Muscle of arm (tissue), 12 donors: Measurements from ENCODE around the gene DEDD. TPM values are rescaled to one million over a fixed set of nuclear protein-coding genes. Genes with fewer than 3 reads are reported as not detected.
A peak's percentile ranks its signal among the peaks of the same experiment; 100 is the strongest.

Experiments
- DNase-seq: peaks from one replicate; pipeline ENCODE4 v3.0.0-alpha.2; 2013
- polyA plus RNA-seq, 12 donors: library from polyadenylated mRNA; unstranded; fragments of 120-200 nt; gene quantifications; one replicate each; pipeline ENCODE4 v1.2.1, GENCODE V29; 2013; ENCODE audit not compliant: insufficient read length in 12 of 12

Gene DEDD
- polyA plus RNA-seq, 12 donors: 36.3 to 54.8 (median 45.0) TPM; not detected in 1

DNA sequence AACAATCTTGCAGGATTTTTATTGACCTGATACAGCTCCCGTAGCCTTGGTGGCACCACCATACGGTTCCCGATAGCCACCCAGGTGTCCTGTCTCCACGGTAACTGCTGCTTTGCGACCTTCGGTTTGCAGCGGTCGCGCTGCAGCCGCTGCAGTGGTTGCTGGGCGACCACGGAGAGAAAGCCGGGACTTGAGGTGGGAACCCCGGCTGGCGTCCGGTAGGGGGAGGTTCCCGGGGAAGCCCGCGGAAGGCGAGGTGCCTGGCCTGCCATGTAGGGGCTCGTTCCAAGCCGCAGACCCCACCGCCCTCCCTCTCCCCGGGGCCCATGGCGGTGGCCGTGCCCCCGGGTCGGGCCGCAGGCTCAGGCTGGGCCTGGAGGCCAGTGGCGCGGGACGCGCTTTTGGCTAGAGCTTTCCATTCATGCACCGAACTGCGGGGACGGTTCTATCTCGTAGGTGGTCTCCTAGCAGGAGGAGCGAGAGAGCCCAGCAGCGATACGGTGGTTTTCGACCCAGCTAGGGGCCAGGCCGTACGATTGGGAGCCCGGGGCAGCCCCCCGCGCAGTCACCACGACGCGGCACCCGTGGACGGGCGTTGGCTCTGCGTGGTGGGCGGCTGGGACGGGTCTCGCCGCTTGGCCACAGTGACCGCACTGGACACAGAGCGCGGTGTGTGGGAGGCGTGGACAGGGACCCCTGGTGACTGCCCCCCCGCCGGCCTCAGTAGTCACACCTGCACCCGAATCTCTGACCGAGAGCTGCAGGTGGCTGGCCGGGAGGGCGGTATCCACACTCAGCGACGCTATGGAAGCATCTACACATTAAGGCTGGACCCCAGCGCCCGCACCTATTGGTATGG, 34.0 kb downstream of the DEDD start, which contains the start of gene KLHDC9:
Gene KLHDC9 (plus strand): TSS at position 152 of the 859 bp plus-strand sequence. CDS start 175 bp downstream, at position 327.
- peak; percentile 65 for DNase-seq

DNA sequence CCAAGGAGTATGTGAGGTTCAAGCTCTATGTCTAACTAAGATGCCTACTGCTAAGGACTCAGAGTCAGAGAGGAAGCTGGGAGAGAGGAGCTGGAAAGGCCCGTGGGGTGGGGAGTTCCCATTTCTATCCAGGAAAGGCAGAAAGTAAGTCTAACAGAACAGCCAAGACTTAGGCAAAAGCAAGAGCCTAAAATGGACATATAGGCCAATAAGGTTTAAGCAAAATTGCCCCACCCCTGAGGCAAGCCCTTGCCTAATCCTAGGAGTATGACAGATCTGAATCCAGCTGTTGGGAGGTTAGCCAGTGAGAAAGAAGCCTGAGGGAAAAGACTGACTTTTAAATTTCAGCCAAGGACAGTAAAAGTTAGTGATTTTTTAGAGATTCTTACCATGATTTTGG, 35.9 kb downstream of the DEDD start:
- DNase-seq: peak; percentile 80

DNA sequence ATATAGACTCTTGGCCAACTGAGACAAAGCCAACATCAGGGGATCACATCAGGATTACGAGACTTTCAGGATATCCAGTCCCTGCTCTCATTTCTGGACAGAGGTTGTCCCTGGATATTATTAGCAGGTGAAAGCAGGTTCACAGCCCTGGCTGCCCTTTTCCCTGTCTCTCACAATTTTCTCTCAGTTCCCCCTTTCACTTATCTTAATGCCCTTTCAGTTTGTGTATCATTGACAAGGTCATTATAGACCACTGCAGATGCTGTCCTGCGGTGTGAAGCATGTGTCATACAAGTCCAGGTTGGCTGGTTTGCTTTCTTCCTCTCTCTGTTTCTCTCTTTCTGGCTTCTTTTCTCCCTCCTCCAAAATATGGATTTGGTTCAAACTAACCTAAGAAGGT, 36.5 kb downstream of the DEDD start:
- DNase-seq: no peak

DNA sequence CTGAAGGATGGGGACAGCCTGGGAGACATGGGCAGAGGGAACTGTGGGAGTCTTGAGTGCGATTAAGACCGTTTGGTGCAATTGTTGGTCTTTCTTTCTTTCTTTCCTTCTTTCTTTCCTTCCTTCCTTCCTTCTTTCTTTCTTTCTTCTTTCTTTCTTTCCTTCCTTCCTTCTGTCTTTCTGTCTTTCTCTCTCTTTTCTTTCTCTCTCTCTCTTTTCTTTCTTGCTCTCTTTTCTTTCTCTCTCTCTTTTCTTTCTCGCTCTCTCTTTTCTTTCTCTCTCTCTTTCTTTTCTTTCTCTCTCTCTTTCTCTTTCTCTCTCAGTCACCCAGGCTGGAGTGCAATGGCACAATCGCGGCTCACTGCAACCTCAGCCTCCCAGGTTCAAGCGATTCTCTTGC, 37.2 kb downstream of the DEDD start:
- no peak for DNase-seq

DNA sequence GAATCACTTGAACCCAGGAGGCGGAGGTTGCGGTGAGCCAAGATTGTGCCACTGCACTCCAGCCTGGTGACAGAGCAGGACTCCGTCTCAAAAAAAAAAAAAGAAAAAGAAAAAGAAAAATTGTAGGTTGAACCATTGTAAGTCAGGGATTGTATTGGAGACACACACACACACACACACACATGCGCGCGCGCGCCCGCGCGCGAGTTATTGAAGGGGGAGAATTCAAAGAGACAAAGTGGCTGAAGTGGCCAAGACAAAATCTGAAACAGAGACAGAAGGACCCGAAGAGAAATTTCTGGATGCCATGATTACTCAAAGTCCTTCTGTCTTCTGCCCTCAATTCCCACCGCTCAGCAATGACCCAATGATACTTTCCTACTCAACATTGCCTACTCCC, 38.0 kb downstream of the DEDD start:
- DNase-seq: no peak

DNA sequence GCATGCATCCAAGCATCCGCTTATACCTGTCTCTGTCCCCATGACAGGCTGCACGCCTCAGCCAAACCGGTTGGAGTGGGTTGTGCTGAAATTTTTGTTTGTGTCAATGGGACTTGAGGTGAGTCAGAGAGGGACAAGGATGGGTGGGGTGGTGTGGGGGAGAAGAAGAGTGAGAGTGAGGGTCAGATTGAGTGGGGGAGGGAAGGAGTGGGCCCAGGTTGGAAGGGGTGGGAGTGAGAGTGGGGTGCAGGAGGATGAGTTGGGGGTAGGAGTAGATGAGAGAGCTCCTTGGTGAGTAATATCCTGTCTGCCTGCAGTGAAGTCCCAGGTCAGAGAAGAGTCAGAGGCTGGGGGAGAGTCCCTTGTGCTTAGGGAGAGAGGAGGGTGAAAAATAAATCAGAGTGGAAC, 39.8 kb downstream of the DEDD start:
- no peak for DNase-seq

DNA sequence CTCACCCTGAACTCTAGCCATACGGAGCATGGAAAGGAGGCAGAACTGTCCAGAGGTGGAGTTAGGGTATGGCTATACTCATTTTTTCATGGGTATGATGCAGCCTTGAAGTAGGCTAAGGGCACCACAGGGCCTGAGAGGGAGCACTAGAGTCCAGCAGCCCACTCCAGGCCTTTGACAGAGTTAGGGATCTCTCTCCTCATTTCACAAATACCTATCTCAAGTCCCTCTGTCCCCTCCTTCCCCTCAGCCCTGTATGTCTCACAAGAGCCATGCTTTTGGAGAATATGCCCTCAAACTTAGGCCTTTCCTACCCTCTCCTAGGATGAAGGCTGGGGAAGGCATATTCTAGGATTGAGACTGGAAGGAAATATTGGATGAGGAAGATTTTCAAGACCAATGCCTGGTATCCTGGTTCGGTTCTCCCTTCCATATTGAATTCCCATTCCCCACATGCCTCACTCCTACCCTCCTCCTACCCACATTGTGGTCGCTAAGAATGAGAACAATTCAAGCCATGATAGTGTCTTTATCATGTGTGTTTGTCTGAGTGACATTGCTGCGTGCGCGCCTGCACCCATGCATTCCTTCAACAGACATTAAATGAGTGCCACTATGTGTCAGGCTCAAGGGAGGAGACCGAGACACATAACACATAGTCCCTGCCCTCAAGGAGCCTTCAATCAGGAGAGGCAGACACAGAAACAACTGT, 40.5 kb downstream of the DEDD start:
- DNase-seq: no peak

DNA sequence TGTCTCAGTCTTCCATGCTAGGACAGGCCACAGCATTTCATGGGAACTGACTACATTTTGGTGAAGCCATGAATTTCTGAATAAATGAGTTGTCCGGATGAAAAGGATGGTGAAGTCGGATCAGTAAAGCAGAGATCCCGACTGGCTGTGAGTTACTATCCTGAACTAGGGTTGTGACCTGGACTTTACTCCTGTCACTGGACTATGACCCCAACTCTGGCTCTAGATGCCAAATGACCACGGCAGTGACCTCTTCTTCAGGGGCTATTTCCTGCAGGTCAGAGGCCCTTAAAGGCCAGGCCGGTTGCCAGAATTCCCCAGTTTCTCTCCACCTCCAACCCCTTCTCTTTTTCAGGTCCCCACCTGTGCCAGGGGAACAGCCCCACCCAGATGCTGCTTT, 41.4 kb downstream of the DEDD start:
- no peak for DNase-seq

DNA sequence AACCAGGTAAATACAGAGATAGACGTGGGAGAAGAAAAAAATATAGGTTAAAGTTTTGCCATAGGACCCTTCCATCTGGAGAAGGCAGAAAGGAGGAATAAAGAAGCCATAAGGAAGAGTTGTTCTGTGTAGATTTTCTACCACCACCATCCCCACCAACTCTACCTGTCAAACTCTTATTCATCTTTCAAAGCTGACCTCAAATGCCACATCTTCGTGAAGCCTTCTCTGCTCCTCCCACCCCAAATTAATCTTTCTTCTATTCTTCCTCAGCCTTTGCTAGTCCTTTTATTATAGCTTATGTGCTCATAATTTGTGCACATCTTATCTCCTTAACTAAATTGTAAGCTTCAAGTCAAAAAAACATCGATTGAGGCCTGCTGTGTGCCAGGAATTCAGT, 41.9 kb downstream of the DEDD start:
- no peak for DNase-seq

DNA sequence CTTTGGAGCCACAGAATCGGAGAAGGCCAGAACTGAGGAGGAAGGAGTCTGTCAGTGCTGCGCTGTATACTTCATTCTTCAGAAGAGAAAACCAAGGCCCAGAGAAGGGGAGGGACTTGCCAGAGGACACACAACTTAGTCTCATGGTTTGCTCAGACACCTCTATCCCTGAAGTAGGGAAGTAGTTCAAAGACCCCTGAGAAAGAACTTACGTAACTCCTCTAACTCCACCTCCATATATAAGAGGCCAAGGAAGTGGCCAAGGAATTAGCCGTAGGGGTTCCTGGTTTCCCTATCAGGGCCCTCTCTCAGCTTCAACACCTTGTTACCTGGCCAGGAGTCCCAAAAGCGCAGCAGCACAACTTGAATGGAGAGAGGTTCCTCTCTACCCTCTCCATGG, 42.5 kb downstream of the DEDD start:
- no peak for DNase-seq

DNA sequence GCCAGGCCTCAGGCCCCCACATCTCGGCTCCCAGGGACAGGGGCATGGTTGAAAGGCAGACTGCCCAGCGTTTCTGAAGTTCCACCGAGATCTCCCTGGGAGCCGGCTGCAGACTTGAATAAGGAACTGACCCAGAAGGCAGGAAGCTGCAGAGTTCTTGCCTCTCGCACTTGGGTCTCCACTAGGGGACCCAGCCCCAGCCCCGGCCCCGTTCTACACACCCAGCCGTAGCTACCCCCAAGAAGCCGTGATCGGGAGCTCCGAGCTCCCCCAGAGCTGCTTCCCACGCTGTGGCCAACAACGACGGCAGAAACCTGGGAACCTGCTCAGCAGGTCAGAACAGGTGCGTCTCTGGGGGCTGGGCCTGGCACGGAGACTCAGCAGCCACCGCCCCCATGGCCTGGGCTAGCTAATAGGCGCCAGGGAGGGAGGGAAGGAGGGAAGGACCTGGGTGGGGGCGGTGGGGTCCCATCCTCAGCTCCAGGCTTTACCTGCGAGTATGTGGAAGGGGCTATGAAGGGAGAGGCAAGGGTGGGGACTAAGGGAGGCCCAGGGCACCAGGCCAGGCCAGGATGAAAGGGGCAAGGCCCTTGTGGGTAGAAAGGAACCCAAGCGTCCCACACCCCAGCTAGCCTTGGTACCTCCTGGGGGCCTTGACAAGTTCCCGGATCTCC, 43.1 kb downstream of the DEDD start, which contains the start of gene NECTIN4:
Gene NECTIN4 (minus strand): TSS at position 308 of the 674 bp plus-strand sequence. CDS start 262 bp downstream, at position 46.
- DNase-seq: no peak

DNA sequence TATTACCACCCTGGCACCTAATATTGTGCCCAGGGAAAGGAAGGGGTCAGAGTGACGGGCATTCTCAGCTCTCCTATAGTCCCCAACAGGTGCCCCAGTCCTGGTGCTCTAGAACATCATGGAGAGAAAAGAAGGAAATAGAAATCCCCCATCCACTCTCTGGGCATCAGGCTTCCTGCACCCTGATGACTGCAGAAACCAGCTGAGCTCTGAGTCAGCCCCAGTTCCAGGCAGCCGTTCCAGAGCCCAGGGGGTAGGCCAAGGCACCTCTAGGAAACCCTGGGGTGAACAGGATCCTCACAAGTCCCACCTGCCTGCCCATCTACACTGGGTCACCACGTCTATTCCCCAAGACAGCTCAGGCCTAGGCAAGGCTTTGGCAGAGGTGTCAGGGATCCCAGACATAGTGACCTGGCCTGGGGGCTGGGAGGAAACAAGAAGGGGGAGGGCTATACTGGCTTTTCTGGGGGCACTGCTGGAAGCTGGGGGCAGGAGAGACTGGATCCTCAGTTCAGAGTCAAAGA, 43.8 kb downstream of the DEDD start:
- no peak for DNase-seq

DNA sequence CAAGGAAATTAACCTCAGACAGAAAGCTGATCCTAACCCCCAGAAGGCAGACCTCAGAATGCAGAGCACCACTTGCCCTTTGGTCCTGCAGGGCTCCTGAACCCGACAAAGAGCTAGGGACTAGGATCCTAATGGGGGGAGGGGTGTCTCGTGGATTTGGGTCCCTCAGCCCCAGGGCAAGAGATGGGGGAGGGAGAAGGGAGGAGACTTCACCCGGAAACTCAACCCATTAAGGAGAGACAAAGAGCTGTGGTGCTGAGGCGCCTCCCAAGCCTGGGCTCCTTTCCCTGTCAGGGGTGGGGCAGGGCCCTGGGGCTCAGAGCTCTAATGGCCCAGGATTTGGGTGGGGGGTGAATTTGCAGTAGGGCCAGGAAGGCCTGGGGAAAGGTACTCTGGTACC, 46.0 kb downstream of the DEDD start:
- no peak for DNase-seq

DNA sequence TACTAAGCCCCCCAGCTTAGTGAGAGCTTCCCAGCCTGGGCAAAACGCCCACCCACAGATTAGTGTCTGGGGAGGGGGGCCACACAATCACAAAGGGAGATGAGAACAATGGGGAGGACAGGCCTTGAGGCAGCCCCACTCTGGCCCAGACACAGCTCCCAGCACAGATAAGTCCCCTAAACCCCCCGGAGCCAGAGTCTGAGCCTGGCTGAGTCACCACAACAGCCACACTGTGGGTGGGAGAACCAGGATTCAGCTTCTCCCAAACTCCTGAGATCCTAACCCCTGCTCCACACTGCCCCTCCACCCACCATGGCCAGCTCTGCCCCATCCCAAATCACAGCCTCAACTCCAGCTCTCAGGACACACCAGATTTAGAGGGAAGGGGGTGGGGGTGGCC, 47.3 kb downstream of the DEDD start:
- no peak for DNase-seq

DNA sequence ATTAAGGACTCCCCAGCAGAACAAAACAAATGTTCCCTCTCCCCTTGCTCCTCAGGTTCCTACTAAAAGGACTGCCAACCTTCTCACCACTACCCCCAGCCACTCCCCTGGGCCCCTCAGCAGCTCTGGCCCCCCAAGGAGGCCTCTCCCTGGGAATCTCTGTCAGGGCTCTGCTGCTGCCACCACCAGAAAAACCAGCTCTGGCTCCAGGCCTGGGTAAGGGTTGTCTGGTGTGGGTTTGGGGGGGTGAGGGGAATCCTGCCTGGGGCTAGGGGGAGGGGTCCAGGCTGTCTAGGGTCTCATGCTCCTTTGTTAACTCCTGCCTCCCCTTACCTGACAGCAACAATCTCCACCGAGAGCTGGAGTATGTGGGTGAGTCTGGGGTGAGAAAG, 47.9 kb downstream of the DEDD start:
- no peak for DNase-seq

DNA sequence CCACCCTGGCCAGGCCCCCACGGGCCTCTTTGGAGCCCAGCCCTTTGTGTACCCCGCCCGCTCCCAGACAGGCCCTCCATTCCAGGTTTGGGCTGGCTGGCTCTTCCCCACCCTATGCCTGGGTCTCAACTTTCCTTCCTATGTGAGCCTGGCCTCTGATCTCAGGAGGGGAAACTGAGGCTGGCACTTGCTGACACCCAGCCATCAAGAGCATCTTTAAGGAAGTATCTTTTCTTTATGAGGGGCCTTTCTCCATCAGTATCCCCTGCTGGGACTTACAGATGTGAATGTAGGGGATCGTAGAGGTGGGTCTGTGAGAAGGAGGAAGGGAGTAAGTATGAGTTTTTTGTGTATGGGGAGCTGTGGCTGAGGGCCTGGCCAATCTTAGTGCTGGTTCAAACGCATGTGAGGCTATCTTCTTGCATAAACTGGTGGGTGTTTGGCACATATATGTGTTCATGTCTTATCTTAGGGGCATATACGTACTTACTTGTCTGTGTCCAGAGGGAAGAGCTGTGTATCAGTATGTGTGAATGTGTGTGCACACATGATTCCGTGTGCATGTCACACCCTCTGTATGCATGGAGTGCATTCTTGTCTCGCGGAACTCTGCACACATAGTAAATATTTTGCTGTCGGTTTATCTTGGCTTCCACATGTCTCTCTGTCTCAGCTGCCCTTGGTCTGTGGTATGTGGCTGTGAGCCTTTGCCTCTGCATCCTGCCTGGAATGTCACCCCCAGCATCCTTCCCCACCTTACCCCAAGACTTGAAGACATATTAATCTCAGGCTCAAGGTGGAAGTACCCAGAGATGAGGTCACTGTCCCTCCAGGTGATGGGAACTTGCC, 48.5 kb downstream of the DEDD start:
- DNase-seq: no peak

DNA sequence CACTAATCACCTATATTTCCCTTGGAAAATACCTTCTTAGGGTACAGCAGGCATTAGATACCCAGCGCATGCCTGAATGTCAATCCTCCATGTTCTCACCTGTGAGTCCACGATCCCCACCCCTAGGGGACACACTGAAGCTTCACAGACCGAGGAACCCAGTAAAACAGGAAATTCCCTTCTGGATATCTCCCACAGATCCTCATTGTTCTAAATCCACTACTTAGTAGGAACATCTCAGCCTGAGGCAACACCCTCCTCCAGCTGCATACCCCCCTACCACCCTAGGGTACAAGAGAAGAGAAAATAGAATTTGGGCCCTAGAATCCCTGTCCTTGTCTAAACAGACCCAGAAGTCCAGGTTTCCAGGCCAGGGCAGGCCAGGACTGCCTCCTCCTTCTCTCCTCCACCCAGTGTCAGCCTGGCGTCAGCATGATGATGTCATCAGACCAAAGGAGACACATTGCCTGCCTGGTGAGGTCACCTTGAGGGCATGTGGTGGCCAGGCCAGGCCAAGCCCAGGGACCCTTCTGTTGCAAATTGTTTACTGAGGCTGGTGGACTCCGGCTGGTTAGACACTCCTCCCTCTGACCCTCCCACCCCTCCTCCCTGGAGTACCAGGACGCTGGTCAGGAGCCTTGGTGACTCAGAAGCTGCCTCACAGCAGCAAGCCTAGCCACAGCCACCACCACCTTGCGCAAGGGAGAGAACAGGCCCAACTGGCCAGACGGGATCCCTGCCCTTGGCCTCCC, 49.3 kb downstream of the DEDD start:
- no peak for DNase-seq

DNA sequence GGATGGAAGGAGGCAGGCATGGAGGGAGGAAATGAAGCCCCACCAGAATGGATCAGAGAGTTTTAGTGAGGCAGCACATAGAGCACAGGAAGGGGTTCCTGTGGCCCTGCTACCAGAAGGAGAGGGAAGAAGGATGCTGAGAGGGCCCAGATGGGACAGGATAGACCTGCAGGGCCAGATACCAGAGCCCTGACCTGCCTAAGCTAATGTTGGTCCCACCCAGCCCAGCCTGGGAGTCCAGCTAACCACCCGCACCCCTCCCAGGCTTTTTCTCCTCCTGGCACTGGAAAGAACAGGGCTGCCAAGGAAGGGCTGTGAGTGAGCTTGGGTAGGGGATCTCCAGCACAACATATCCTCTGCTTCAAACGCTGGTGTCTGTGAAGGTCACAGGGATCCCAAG, 50.0 kb downstream of the DEDD start:
- DNase-seq: no peak

DNA sequence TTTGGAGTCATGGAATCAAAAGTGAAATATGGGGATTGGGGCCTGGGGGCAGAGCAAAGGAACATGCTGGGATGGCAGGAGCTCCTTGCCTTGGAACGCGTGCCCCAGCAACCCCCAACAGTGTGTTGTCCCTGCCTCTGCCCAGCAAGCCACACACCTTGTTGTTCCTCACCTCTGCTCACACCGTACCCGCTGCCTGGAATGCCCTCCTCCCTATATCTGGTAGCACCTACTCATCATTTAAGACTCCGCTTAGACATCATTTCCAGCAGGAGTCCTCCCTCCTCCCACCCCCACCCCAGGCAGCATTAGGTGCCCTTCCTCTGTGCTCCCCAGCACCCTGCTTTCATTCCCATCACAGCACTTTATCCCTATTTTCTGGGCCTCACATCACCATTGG, 50.9 kb downstream of the DEDD start:
- no peak for DNase-seq
